Activated T-helper 2 cell treated with anti-CD3 and anti-CD28 coated beads, Interferon-gamma antibody, Interleukin-2, Interleukin-4, amounts not matched to agents 10 μg/mL and 5 μg/mL and 100 μg/mL, durations not matched to agents 14 hours and 24 hours and 36 hours (primary cell): ENCODE measurements around the gene STXBP5. TPM values are rescaled to one million over a fixed set of nuclear protein-coding genes. Genes with fewer than 3 reads are reported as not detected.

Source experiments
- DNase-seq: peaks from one replicate; pipeline ENCODE4 v3.0.0; 2021; ENCODE audit warnings: low spot score
- H3K27ac Mint-ChIP-seq: one replicate; pipeline ENCODE4 v1.8.0; 2021; ENCODE audit warnings: mixed read lengths
- H3K27me3 Mint-ChIP-seq: one replicate; pipeline ENCODE4 v1.8.0; 2021; ENCODE audit warnings: low read depth, mixed read lengths
- H3K36me3 Mint-ChIP-seq: one replicate; pipeline ENCODE4 v1.8.0; 2021; ENCODE audit warnings: low read depth, mixed read lengths
- H3K4me1 Mint-ChIP-seq: one replicate; pipeline ENCODE4 v1.8.0; 2021; ENCODE audit warnings: low read depth, mixed read lengths
- H3K4me3 Mint-ChIP-seq: one replicate; pipeline ENCODE4 v1.8.0; 2021; ENCODE audit warnings: low read depth, mild to moderate bottlenecking, moderate library complexity, mixed read lengths
- H3K9me3 Mint-ChIP-seq: one replicate; pipeline ENCODE4 v1.8.0; 2021; ENCODE audit warnings: mixed read lengths
- intact Hi-C: fragments of 100-400 bp; cut with micrococcal nuclease; formaldehyde crosslinking; loops from one replicate; pipeline ENCODE4 v1.15.1; 2023
- total RNA-seq: library from RNA; stranded (reverse); gene quantifications from 2 replicates; pipeline ENCODE4 v1.2.3, GENCODE V29; 2022

STXBP5 gene
- 21.2 and 22.7 TPM in 2 replicates for total RNA-seq

DNA sequence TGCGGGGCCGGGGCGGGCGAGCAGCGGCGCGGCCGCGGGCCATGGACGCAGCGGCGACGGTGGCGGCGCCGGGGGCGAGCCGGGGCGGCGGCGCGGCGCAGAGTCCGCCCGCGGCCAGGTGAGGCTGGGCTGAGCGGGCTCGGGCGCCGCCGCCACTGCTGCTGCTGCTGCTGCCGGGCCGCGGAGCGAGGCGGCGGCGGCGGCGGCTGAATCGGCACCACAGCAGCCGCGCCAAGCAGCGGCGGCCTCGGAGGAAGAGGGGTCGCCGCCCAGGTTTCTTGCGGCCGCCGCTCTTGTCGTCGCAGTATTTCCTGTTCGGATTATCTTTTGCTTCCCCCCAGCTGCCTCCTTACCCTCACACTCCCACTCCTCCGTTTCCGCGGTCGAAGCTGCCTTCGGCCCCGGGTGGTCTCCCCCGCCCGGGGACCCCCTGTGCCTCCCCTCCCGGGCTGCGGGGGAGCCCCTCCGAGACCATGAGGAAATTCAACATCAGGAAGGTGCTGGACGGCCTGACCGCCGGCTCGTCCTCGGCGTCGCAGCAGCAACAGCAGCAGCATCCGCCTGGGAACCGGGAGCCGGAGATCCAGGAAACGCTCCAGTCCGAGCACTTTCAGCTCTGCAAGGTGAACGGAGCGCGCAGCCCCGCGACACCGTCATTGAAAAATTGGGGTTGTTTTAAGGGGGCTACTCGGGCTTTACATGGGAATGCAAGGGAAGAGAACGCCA is at the start of gene STXBP5:
STXBP5 (plus strand) TSS at position 358 of the 726 bp plus-strand sequence; CDS start at position 474, 116 bp downstream.
- intact Hi-C loops, result loop anchor here (10.0 kb wide), 3 partner anchors 419 to 1469 kb away; partner anchors contain the start of genes EPM2A and SHPRH
- Mint-ChIP-seq H3K27ac (peak within 1 kb of the TSS; percentile 99), H3K27me3 (no peaks in the 10 kb centered on the region), H3K9me3 (no peaks in the 10 kb centered on the region), H3K4me3 (peak within 1 kb of the TSS; percentile 95), H3K4me1 (peaks cover 32% of the 10 kb centered on the region), H3K36me3 (peaks cover 13% of the 10 kb centered on the region)
- DNase-seq, result peak; percentile 34

DNA sequence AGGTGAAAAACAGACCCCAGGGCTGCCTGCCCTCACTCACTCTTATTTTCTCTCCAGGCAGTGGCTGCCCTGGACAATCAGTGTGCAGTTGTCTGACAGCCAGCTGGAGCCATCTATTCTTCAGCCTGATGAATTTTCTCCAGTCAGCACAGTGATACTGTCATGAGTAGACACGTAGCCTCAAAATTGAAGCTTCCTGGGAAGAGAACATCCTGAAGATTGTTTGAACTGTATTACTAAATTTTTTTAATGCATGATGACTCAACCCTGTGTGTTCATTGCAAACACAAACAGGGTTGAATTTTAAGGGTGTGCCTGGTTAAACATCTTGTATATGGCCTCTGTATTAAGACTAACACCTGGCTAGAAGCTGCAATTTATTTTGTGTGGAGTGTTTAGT is 49.8 kb upstream of the STXBP5 start:
- H3K4me1 Mint-ChIP-seq, result no peaks in the 10 kb centered on the region
- no peaks in the 10 kb centered on the region for H3K36me3 Mint-ChIP-seq
- no peaks in the 10 kb centered on the region for H3K9me3 Mint-ChIP-seq
- no peak overlapping the region for H3K4me3 Mint-ChIP-seq
- peaks cover 3% of the 10 kb centered on the region for H3K27me3 Mint-ChIP-seq
- no peak overlapping the region for H3K27ac Mint-ChIP-seq
- intact Hi-C loops, result no loop called here
- no peak for DNase-seq

DNA sequence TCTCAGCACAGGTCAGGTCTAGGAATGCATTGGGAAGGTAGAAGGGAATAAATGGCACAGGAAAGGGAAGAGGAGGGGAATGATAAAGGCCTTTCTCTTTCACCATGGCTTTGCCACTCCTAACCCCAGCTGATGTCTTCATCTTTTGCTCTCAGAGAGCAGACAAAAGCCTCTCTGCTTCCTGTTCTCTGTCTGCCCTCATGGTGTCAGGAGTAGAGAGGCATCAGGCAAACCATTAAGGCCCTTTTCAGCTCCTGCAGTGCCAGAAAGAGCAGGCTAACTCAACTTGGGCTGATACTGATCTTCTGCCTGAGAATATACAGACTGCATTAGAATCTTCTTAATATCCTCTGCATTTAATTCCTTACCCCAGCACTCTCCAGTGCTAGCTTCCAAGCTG is 48.0 kb upstream of the STXBP5 start:
- Mint-ChIP-seq H3K4me3 (no peak overlapping the region), H3K36me3 (no peaks in the 10 kb centered on the region), H3K27me3 (peaks cover 4% of the 10 kb centered on the region), H3K27ac (no peak overlapping the region), H3K4me1 (peaks cover 4% of the 10 kb centered on the region), H3K9me3 (no peaks in the 10 kb centered on the region)
- intact Hi-C loops, result no loop called here
- DNase-seq, result no peak

DNA sequence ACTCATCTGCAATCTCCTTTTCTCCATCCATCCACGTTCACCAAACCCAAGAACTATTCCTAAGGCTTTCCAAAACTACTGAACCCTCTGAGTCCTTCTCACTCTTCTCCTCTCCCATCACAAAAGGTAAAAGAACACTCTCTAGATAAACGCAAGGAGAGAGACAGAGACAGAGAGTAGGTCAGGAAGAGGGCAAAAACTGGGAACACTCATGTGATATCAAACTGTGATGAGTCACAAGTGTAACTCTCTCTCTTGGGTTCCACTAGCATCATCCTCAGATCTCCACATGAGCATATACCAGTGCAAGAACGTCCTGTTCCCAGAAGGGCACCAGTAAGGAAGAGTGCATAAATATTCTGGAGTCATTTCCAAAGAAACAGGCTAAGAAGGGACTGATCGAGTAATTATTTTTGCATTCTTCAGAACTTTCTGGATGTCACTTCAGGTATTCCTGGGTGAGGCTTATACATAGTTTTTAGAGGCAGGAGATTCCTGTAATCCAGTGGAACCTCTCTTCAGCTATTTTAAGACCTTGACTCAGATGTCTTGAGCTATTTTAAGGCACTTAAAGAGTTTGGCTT is 47.3 kb upstream of the STXBP5 start:
- Mint-ChIP-seq H3K27me3 (peaks cover 5% of the 10 kb centered on the region), H3K4me3 (no peak overlapping the region), H3K36me3 (no peaks in the 10 kb centered on the region), H3K27ac (no peak overlapping the region), H3K4me1 (peaks cover 4% of the 10 kb centered on the region), H3K9me3 (no peaks in the 10 kb centered on the region)
- intact Hi-C loops, result no loop called here
- DNase-seq, result no peak

DNA sequence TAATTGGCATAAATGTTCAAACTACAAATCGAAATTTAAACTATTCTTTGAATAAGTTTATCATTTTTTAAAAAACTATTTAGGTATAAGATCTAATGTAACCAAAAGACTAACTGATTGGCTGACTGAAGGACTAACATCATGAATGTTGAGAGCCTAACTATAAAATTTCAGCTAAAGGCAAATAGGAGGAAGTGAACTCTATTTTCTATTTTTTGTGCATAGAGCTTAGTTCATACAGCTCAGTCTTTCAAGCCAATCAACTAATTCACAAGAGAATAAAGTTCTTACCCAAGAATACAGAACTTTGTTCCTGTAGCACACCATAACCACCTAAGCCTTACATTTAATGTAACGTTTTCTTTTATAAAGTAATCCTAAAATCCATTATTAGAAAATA is 46.3 kb upstream of the STXBP5 start:
- no peaks in the 10 kb centered on the region for H3K9me3 Mint-ChIP-seq
- peaks cover 4% of the 10 kb centered on the region for H3K4me1 Mint-ChIP-seq
- no peak for DNase-seq
- intact Hi-C loops, result no loop called here
- no peaks in the 10 kb centered on the region for H3K36me3 Mint-ChIP-seq
- peaks cover 5% of the 10 kb centered on the region for H3K27me3 Mint-ChIP-seq
- H3K27ac Mint-ChIP-seq, result no peak overlapping the region
- no peak overlapping the region for H3K4me3 Mint-ChIP-seq

DNA sequence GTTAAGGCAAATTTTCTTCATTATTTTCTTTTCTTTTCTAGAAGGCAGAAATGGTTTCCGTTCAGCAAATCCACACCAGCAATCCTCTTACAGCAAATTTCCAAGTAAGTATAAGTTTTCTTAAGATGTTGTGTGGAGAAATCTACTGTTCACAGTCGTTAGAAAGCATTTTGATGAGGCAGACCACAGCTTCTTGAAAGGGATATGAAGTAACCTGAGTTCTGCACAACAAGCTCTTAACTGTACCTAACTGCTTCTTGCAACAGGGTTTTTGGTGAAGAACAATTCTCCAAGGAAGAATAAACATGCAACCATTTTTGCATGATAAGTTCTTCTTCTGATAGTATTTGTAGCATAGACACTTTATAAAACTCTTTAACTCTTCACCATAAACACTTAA is 45.3 kb upstream of the STXBP5 start:
- Mint-ChIP-seq H3K27ac (no peak overlapping the region), H3K4me1 (peaks cover 4% of the 10 kb centered on the region), H3K27me3 (peaks cover 5% of the 10 kb centered on the region), H3K9me3 (no peaks in the 10 kb centered on the region), H3K4me3 (no peak overlapping the region), H3K36me3 (no peaks in the 10 kb centered on the region)
- DNase-seq, result no peak
- intact Hi-C loops, result no loop called here

DNA sequence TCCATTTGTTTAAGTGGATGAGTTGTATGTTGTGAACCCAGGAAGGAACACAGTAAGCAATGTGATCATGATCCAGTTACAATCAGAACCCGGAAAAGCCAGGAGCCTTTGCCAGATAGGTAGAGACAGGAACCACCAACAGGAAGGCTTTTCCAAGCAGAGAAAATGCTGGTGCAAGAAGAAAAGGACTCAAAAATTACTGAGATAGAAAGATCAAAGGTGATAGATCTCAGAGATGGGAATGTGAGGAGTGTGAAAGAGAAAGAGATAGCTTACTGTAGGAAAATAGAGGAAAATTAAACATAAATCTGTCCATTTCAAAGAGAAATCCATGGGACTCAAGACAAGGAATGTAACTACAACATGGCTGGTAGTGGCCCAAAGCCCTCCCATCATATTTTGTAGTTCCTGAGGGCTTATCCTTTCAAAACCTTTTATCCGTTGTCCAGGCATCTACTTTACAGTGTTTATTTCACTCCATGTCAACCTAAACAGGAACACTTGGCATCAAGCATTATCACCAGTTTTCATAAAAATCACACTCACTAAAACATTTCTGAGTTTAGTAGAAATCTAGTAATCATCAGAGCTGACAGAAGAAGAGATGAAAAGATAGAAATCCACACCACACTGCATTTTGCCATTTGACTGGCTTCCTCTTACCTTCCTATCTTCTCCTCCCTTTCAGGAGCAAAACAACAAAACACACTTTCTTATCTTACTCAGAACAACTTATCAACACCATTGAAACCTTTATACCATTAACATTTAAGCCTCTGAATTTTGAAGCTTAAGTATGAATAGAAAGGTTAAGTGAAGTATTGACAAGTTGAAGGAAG is 44.5 kb upstream of the STXBP5 start:
- Mint-ChIP-seq H3K4me1 (peaks cover 4% of the 10 kb centered on the region), H3K27me3 (peaks cover 5% of the 10 kb centered on the region), H3K27ac (no peak overlapping the region), H3K9me3 (no peaks in the 10 kb centered on the region), H3K4me3 (no peak overlapping the region), H3K36me3 (no peaks in the 10 kb centered on the region)
- no peak for DNase-seq
- intact Hi-C loops, result no loop called here

DNA sequence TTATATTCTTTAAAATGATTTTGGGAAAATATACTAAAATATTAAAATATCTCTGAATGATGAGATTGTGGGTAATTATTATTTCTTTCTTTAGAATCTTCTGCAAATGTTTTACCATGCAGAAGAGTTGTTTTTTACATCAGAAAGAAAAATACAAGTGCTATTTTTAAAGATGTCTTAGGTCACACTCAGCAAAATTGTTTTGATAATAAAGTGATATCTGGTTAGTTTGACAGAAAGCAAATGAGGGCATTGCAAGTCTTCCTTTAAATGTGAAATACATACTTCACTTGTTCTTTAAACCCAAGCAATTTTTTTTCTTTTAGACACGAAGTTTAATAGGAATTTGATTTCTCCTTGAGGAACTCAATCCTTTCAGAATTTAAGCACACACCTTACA is 43.6 kb upstream of the STXBP5 start:
- no peak for DNase-seq
- intact Hi-C loops, result no loop called here
- Mint-ChIP-seq H3K9me3 (no peaks in the 10 kb centered on the region), H3K27ac (no peak overlapping the region), H3K4me3 (no peak overlapping the region), H3K4me1 (peaks cover 4% of the 10 kb centered on the region), H3K36me3 (no peaks in the 10 kb centered on the region), H3K27me3 (peaks cover 5% of the 10 kb centered on the region)

DNA sequence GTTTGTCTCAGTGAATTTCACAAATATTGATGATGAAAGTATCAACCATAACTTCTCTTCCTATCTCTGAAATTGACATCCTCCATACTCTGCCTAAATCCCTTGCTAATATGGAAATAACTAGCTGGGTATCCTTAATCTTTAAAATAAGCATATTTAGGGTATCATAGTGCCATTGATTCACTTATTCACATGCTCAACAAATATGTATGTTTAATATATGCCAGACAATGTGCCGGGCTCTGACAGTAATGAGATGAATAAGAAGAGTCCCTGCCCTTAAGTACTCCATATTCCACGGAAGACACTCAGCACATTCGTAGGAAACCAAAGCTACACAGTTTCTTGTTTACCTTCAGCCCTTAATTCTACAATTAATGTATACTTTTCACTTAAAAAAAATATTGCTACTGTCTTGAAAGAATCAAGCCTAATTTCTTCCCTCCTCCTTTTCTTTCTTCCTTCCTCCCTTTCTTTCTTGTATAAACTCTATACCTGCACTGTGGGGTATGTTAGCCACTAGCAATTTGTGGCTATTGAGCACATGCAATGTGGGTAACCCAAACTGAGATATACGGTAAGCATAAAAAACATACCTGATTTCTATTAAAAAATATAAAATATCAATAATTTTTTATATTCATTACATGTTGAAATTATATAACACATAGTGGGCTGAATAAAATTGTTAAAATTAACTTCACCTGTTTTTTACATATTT is 42.8 kb upstream of the STXBP5 start:
- Mint-ChIP-seq H3K36me3 (no peaks in the 10 kb centered on the region), H3K4me3 (no peak overlapping the region)
- intact Hi-C loops, result no loop called here

DNA sequence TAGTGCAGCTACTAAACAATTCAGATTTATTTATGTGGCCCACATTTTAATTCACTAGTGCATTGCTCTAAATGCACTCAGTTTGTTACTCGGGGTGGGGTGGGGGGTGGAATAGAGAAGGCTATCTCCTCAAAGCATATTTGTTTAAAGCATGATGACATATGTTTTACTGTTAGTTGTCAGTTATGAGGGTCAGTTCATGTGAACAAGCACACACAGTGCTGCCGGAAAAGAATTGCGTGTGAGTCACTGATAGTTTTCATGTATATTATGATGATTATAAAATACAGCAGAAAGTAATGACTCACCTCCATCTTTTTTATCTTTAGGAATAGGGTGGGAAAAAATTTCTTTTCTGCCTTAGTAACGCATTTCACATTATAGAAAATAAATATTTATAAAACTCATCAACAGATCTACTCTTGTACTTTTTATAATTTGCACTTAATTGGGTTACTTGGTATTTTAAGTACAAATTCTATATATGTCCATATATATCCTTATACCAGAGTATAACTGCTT is 42.2 kb upstream of the STXBP5 start:
- Mint-ChIP-seq H3K27me3 (peaks cover 5% of the 10 kb centered on the region), H3K36me3 (no peaks in the 10 kb centered on the region), H3K4me3 (no peak overlapping the region), H3K27ac (no peak overlapping the region), H3K4me1 (peaks cover 5% of the 10 kb centered on the region), H3K9me3 (no peaks in the 10 kb centered on the region)
- no peak for DNase-seq
- intact Hi-C loops, result no loop called here

More for the DNA sequence above, 42.8 kb upstream of the STXBP5 start:
- peaks cover 5% of the 10 kb centered on the region for H3K27me3 Mint-ChIP-seq
- peaks cover 4% of the 10 kb centered on the region for H3K4me1 Mint-ChIP-seq
- no peak for DNase-seq
- no peaks in the 10 kb centered on the region for H3K9me3 Mint-ChIP-seq
- no peak overlapping the region for H3K27ac Mint-ChIP-seq

DNA sequence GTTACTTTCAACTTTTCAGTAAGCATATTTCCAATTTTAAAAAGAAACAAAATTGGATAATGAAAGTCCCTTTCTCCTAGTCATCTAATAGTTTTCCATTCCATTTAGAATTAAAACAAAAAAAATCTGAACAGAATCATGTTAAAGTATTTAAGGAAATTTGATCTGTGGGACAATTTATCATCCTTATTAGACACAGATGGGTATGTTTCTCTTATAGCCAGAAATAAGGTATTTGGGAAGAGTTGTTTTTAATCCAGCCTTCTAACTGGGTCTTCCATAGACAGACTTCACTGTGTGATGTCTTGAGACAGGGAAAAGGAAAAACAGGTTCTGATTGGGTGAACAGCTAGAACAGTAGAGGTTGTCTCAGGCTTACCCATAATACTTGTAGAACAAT is 39.5 kb upstream of the STXBP5 start:
- no peaks in the 10 kb centered on the region for H3K36me3 Mint-ChIP-seq
- no peak overlapping the region for H3K4me3 Mint-ChIP-seq
- H3K27ac Mint-ChIP-seq, result no peak overlapping the region
- no peak for DNase-seq
- peaks cover 2% of the 10 kb centered on the region for H3K27me3 Mint-ChIP-seq
- H3K4me1 Mint-ChIP-seq, result peaks cover 5% of the 10 kb centered on the region
- intact Hi-C loops, result no loop called here
- H3K9me3 Mint-ChIP-seq, result no peaks in the 10 kb centered on the region

DNA sequence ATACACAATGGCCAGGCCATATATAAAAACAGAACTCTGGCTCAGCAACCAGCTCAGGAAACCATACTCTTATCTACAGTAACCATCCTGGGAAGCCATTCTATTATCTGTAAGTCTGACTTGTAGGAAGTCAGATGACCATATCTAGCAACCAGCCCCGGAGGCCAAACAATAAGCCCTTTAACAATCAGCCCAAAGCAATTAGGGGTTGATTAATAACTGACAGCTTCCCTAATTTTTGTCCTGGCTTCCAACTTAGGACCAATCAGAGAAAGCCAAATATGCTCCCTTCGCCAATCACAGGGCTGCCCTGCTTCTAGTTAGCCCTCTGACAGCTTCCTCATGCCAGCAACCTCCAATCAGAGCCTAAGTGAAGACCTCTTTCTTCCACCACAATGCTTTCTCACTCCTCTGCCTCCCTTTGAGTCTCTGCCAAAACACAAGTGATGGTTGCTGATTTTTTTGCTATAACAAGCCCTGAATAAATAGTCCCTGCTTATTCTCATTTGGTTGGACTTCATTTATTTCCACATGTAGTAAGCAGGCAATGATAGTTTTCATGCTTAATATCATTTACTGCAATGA is 37.8 kb upstream of the STXBP5 start:
- Mint-ChIP-seq H3K27me3 (no peaks in the 10 kb centered on the region), H3K9me3 (no peaks in the 10 kb centered on the region), H3K4me3 (no peak overlapping the region), H3K36me3 (no peaks in the 10 kb centered on the region), H3K4me1 (peaks cover 1% of the 10 kb centered on the region), H3K27ac (no peak overlapping the region)
- no peak for DNase-seq
- intact Hi-C loops, result no loop called here
